ENCODE data around the gene MAST4. TPM values are rescaled to one million over a fixed set of nuclear protein-coding genes. Genes with fewer than 3 reads are reported as not detected.

Gene MAST4
- total RNA-seq, 1 donor from 2014 or later = 10.5 TPM

DNA sequence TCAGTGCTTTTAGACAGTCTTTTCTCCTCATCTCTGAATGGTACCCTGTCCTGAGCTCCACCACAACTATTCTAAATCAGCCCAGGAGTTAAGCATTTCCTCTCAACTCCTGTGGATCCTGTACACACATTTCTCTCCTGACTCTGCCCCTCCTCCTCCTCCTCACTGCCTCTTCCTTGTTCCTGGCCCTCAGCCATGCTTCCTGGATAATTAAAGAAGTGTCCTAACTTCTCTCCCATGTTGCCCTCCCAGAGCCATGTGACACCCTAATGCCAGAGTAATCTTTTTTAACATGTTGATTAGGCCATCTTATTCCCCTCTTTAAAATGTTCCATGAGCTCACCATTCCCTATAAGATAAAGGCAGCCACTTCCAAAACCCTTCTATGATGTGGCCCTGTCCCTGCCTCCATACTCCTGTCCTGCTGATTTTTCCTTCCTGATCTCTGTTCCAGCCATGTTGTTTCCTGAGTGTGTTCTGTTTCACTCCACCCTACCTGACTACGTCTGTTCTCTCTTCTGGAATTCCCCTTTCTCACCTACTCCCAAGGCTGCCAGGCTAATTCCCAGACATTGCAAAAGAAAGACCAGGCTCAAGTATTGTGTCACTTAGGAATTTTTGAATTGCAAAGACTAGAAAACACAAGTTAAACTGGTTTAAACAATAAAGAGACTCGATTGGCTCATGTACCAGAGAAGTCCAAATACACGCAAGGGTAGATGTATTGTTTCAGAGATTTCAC is 295.2 kb downstream of the MAST4 start:
- H3K9me3 Mint-ChIP-seq (ENCODE audit: unreplicated experiment) = no peaks in the 10 kb centered on the region
- DNase-seq (ENCODE audit: extremely low spot score, unreplicated experiment) = no peak
- no peaks in the 10 kb centered on the region for H3K36me3 Mint-ChIP-seq (ENCODE audit: unreplicated experiment)
- peaks cover 21% of the 10 kb centered on the region for H3K27me3 Mint-ChIP-seq (ENCODE audit: unreplicated experiment)
- no peaks in the 10 kb centered on the region for H3K4me1 Mint-ChIP-seq (ENCODE audit: unreplicated experiment)
- H3K4me3 Mint-ChIP-seq (ENCODE audit: unreplicated experiment) = no peak overlapping the region
- no peak overlapping the region for H3K27ac Mint-ChIP-seq (ENCODE audit: unreplicated experiment)
- TF ChIP-seq, protein P1, sequence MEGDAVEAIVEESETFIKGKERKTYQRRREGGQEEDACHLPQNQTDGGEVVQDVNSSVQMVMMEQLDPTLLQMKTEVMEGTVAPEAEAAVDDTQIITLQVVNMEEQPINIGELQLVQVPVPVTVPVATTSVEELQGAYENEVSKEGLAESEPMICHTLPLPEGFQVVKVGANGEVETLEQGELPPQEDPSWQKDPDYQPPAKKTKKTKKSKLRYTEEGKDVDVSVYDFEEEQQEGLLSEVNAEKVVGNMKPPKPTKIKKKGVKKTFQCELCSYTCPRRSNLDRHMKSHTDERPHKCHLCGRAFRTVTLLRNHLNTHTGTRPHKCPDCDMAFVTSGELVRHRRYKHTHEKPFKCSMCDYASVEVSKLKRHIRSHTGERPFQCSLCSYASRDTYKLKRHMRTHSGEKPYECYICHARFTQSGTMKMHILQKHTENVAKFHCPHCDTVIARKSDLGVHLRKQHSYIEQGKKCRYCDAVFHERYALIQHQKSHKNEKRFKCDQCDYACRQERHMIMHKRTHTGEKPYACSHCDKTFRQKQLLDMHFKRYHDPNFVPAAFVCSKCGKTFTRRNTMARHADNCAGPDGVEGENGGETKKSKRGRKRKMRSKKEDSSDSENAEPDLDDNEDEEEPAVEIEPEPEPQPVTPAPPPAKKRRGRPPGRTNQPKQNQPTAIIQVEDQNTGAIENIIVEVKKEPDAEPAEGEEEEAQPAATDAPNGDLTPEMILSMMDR (IDR thresholded peaks at IDR 0.05) = no peak

DNA sequence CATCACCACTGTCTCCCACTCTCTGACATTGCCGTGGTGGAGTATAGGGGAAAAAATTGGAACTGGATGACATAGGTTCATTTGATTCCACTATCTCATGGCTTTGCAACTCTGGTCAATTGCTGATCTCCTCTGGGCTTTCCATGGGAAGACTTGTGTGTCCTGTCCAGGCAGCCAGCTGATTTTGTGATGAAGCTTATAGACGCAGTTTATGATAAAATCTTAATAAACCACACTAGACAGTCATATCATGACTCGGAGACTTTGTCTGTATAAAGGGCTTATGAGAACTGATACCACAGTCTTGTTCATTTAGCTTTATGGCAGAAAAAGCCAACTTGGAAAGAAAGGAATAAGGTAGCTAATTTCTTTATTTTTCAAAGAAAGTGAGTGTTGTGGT is 296.5 kb downstream of the MAST4 start:
- Mint-ChIP-seq H3K36me3 (ENCODE audit: unreplicated experiment) (no peaks in the 10 kb centered on the region), H3K4me3 (ENCODE audit: unreplicated experiment) (no peak overlapping the region), H3K4me1 (ENCODE audit: unreplicated experiment) (no peaks in the 10 kb centered on the region), H3K27me3 (ENCODE audit: unreplicated experiment) (peaks cover 21% of the 10 kb centered on the region), H3K27ac (ENCODE audit: unreplicated experiment) (no peak overlapping the region), H3K9me3 (ENCODE audit: unreplicated experiment) (no peaks in the 10 kb centered on the region)
- DNase-seq (ENCODE audit: extremely low spot score, unreplicated experiment) = no peak
- TF ChIP-seq, protein P1 (IDR thresholded peaks at IDR 0.05) = no peak

DNA sequence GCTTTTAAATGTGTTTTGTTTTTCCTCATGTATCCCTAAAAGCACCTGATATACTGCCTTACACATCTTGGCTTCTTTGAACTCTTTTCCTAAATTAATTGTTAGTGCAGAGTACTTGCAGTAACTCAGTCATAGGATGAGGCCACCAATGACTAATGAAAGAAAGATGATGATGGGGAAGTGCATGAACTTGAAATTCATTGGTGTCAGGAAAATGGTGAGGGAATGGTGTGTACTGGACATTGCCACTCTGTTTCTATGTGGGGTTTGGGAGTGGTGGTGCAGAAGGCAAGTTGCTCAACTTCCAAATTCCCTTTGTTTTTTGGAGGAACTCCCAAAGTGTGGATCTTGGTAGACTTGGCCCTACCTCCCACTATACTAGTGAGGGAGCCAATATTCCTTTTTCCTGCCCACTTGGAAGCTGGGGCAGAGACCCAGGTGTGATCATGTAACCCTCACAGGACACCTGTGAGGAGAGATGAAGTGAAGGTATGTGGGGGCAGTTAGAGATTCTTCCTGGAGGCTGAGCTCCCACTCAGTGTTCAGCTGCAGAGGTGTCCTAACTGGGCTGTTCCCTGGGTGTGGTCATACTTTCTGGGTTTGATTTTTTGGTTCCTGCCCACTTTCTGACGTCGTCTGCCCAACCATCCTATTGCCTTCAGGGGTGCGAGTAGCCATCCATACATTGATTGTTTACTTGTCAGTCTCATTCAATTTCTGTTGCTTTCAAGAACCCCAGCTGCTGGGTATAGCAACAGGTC is 298.5 kb downstream of the MAST4 start:
- H3K36me3 Mint-ChIP-seq (ENCODE audit: unreplicated experiment) = no peaks in the 10 kb centered on the region
- H3K27ac Mint-ChIP-seq (ENCODE audit: unreplicated experiment) = no peak overlapping the region
- TF ChIP-seq, protein P1 (IDR thresholded peaks at IDR 0.05) = no peak
- H3K9me3 Mint-ChIP-seq (ENCODE audit: unreplicated experiment) = no peaks in the 10 kb centered on the region
- no peak for DNase-seq (ENCODE audit: extremely low spot score, unreplicated experiment)
- peaks cover 3% of the 10 kb centered on the region for H3K4me1 Mint-ChIP-seq (ENCODE audit: unreplicated experiment)
- H3K27me3 Mint-ChIP-seq (ENCODE audit: unreplicated experiment) = peaks cover 24% of the 10 kb centered on the region
- H3K4me3 Mint-ChIP-seq (ENCODE audit: unreplicated experiment) = no peak overlapping the region

DNA sequence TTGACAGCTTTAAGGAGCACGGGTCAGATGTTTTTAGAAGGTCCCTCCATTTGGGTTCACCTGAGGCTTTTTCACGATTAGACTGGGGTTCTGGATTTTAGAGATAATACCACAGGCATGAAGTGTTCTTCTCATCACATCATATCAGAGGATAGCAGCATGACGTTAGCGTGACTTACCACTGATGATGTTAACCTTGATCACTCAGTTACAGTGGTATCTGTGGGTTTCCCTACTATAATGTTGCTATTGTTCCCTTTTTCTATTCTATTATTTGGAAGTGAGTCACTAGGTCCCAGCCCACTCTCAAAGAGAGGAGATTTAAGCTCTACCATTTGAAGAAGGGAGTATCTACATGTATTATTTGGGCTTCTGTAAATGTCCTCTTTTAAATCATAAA is 300.0 kb downstream of the MAST4 start:
- TF ChIP-seq, protein P1 (IDR thresholded peaks at IDR 0.05) = no peak
- Mint-ChIP-seq H3K9me3 (ENCODE audit: unreplicated experiment) (no peaks in the 10 kb centered on the region), H3K36me3 (ENCODE audit: unreplicated experiment) (no peaks in the 10 kb centered on the region), H3K4me3 (ENCODE audit: unreplicated experiment) (no peak overlapping the region), H3K27me3 (ENCODE audit: unreplicated experiment) (peaks cover 24% of the 10 kb centered on the region), H3K27ac (ENCODE audit: unreplicated experiment) (no peak overlapping the region), H3K4me1 (ENCODE audit: unreplicated experiment) (peaks cover 3% of the 10 kb centered on the region)
- DNase-seq (ENCODE audit: extremely low spot score, unreplicated experiment) = no peak

DNA sequence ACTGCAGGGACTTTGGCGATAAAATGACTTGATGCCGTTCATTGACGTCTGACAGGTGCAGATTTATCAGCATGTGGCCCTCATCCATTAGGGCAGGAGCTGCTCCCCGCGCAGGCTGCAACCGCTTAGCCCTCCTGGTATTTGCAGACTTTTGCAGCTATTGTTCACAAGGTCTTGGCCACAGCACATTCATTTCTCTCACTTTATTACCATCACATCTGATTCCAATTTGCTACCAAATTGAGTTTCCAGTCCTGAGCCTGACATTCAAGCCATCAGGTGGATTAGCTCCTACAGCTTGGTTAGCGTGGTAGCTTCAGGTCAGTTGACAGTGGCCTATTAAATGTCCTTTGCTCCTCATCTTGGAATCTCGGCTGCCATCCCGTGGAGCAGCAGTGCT is 301.2 kb downstream of the MAST4 start:
- TF ChIP-seq, protein P1 (IDR thresholded peaks at IDR 0.05) = no peak
- no peak overlapping the region for H3K27ac Mint-ChIP-seq (ENCODE audit: unreplicated experiment)
- DNase-seq (ENCODE audit: extremely low spot score, unreplicated experiment) = no peak
- H3K9me3 Mint-ChIP-seq (ENCODE audit: unreplicated experiment) = no peaks in the 10 kb centered on the region
- H3K4me3 Mint-ChIP-seq (ENCODE audit: unreplicated experiment) = no peak overlapping the region
- peaks cover 3% of the 10 kb centered on the region for H3K4me1 Mint-ChIP-seq (ENCODE audit: unreplicated experiment)
- H3K27me3 Mint-ChIP-seq (ENCODE audit: unreplicated experiment) = peaks cover 21% of the 10 kb centered on the region
- no peaks in the 10 kb centered on the region for H3K36me3 Mint-ChIP-seq (ENCODE audit: unreplicated experiment)

Measured in osteocyte (in vitro differentiated cells).